Mesothelial cell of epicardium (in vitro differentiated cells): ENCODE data around the gene MYH14. TPM values are rescaled to one million over a fixed set of nuclear protein-coding genes. Genes with fewer than 3 reads are reported as not detected.

ENCODE experiments used
- DNase-seq, 2 experiments: peaks; one replicate each; pipeline ENCODE4 v3.0.0; 2021; ENCODE audit warnings: low spot score in 2 of 2; ENCODE audit not compliant: unreplicated experiment in 2 of 2
- H3K27ac Mint-ChIP-seq: 2 replicates; pipeline ENCODE4 v1.8.0; 2021; ENCODE audit warnings: mixed read lengths
- H3K27me3 Mint-ChIP-seq: 2 replicates; pipeline ENCODE4 v1.8.0; 2021; ENCODE audit warnings: low read depth, mixed read lengths
- H3K36me3 Mint-ChIP-seq: 2 replicates; pipeline ENCODE4 v1.8.0; 2021; ENCODE audit warnings: mixed read lengths
- H3K4me1 Mint-ChIP-seq: 2 replicates; pipeline ENCODE4 v1.8.0; 2021; ENCODE audit warnings: mixed read lengths
- H3K4me3 Mint-ChIP-seq: 2 replicates; pipeline ENCODE4 v1.8.0; 2021; ENCODE audit warnings: mild to moderate bottlenecking, moderate library complexity, mixed read lengths
- H3K9me3 Mint-ChIP-seq: 2 replicates; pipeline ENCODE4 v1.8.0; 2021; ENCODE audit warnings: mixed read lengths
- CTCF ChIP-seq: fragments of 200-600 bp; sonication (generic); IDR thresholded peaks from one replicate; pipeline ENCODE4 v1.5.0; 2021; ENCODE audit warnings: antibody characterized with exemption; ENCODE audit not compliant: unreplicated experiment
- total RNA-seq: library from RNA; stranded (reverse); gene quantifications from 3 replicates; pipeline ENCODE4 v1.2.1, GENCODE V29; 2021

Gene MYH14
- total RNA-seq, 1 donor from 2014 or later = 52.3 TPM

DNA sequence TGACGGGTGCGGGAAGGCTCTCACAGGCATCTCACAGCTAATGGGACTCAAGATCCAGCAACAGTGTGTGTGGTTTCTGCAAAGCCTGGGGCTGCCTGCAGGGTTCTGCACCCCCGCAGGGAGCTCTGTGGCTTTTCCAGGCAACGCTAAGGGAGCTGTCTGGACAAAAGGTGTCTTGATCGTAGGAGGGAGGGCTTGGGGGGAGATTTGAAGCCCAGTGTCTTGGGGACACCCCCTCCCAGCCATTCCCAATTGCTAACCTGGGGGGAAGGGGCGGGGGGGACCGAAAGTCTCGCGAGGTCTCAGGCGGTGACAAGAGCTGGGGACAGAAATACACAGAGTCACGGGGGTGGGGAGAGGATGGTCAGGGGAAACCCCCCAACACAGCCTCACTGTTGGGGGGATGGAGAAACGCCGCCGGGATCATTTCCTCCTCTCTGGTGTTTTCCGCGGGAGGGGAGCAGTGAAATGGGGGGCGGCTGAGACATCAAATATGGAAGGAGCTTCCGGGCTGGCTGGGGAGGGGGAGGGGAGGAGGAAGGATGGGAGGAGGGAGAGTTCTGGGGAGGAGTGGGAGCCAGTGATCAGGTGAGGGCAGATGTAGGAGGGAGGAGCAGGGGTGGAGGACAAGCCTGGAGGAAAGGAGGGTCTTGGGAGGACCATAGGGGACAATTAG, 112.5 kb downstream of the MYH14 start:
- no peaks in the 10 kb centered on the region for H3K9me3 Mint-ChIP-seq
- H3K27me3 Mint-ChIP-seq = peaks cover 49% of the 10 kb centered on the region
- no peak for TF ChIP-seq CTCF
- peaks cover 30% of the 10 kb centered on the region for H3K4me1 Mint-ChIP-seq
- H3K4me3 Mint-ChIP-seq = peak overlapping the region; percentile 75
- DNase-seq = no peak
- peak overlapping the region; percentile 73 for H3K27ac Mint-ChIP-seq
- H3K36me3 Mint-ChIP-seq = peaks cover 9% of the 10 kb centered on the region

GRCh38 chr19:50317115-50317514, 113.7 kb downstream of the MYH14 start:
- no peak for TF ChIP-seq CTCF
- H3K4me3 Mint-ChIP-seq = no peak overlapping the region
- no peaks in the 10 kb centered on the region for H3K9me3 Mint-ChIP-seq
- H3K36me3 Mint-ChIP-seq = peaks cover 10% of the 10 kb centered on the region
- H3K27ac Mint-ChIP-seq = no peak overlapping the region
- DNase-seq = no peak
- H3K27me3 Mint-ChIP-seq = peaks cover 44% of the 10 kb centered on the region
- peaks cover 28% of the 10 kb centered on the region for H3K4me1 Mint-ChIP-seq

DNA sequence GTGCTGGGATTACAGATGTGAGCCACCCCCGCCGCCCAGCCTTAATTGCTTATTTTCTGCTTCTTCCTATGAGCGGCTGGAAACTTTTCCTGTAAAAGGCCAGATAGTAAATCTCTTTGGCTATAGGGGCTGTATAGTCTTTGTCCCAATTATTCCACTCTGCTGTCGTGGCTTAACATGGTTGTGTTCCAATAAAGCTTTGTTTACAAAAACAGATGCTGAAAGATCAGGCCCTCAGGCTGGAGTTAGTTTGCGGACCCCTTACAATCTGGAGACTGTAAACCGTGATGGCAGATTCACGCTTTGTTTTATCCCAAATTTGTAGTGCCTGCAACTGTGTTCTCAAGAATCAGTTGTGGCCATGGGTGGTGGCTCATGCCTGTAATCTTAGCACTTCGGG, 115.0 kb downstream of the MYH14 start:
- Mint-ChIP-seq H3K36me3 (peaks cover 10% of the 10 kb centered on the region), H3K4me1 (peaks cover 17% of the 10 kb centered on the region), H3K9me3 (no peaks in the 10 kb centered on the region), H3K27ac (no peak overlapping the region), H3K27me3 (peaks cover 33% of the 10 kb centered on the region), H3K4me3 (no peak overlapping the region)
- no peak for DNase-seq
- TF ChIP-seq CTCF = no peak

GRCh38 chr19:50319156-50319555, 115.7 kb downstream of the MYH14 start:
- H3K9me3 Mint-ChIP-seq = no peaks in the 10 kb centered on the region
- no peak for DNase-seq
- H3K4me1 Mint-ChIP-seq = peaks cover 11% of the 10 kb centered on the region
- no peak overlapping the region for H3K27ac Mint-ChIP-seq
- H3K36me3 Mint-ChIP-seq = peaks cover 10% of the 10 kb centered on the region
- H3K27me3 Mint-ChIP-seq = peaks cover 27% of the 10 kb centered on the region
- TF ChIP-seq CTCF = no peak
- no peak overlapping the region for H3K4me3 Mint-ChIP-seq

GRCh38 chr19:50320051-50320450, 116.6 kb downstream of the MYH14 start:
- H3K36me3 Mint-ChIP-seq = peaks cover 10% of the 10 kb centered on the region
- H3K9me3 Mint-ChIP-seq = no peaks in the 10 kb centered on the region
- no peak for DNase-seq
- H3K27me3 Mint-ChIP-seq = peaks cover 20% of the 10 kb centered on the region
- no peak for TF ChIP-seq CTCF
- H3K27ac Mint-ChIP-seq = no peak overlapping the region
- peaks cover 14% of the 10 kb centered on the region for H3K4me1 Mint-ChIP-seq
- no peak overlapping the region for H3K4me3 Mint-ChIP-seq
